ENCODE data around the gene WDR59. TPM values are rescaled to one million over a fixed set of nuclear protein-coding genes. Genes with fewer than 3 reads are reported as not detected.

Gene WDR59
- total RNA-seq, 4 donors from 2014 or later = 29.1 to 112 (median 42.6) TPM

- no peaks in the 10 kb centered on the region for H3K9me3 ChIP-seq
- H3K27ac ChIP-seq = peak overlapping the region; percentile 84 to 91 (median 88)
- H3K36me3 ChIP-seq = no peaks in the 10 kb centered on the region
- in situ Hi-C loops (cut with MboI; ENCODE audit: low pct_ligation_motif_present in 1 of 4, low pct_unique_long_range_greater_than_20kb in 1 of 4, low sequenced_read_pairs in 3 of 4) = loop anchor here in 2 of 4 donors (10.0 to 25.0 kb wide), 2 partner anchors 106 to 388 kb away; no protein-coding TSS in a partner anchor
- TF ChIP-seq POLR2A (IDR thresholded peaks at IDR 0.05) = no peak
- no peak for TF ChIP-seq EP300 (IDR thresholded peaks at IDR 0.05; ENCODE audit: low read depth)
- TF ChIP-seq POLR2AphosphoS5 (IDR thresholded peaks at IDR 0.05) = no peak
- TF ChIP-seq CTCF (IDR thresholded peaks at IDR 0.05) = no peak
- intact Hi-C loops (cut with DNase I; ENCODE audit: low total_unique reads) = no loop called here
- H3K4me1 ChIP-seq = peaks cover 0 to 28% (median 21%) of the 10 kb centered on the region in 4 donors
- WGBS, 2 donors (ENCODE audit: low coverage in 1 of 2) = 0% methylated on average over 28 of the region's 44 CpGs; no CpG with 5 or more reads in 1 of the 2 donors
- peak overlapping the region; percentile 77 to 97 (median 95) for H3K4me3 ChIP-seq
- peak; percentile 29 for DNase-seq
- no peaks in the 10 kb centered on the region for H3K27me3 ChIP-seq
Observed at GRCh38 chr16:74999219-74999608, 14.3 kb upstream of the WDR59 start.

GRCh38 chr16:74998481-74999218, 13.7 kb upstream of the WDR59 start, which contains the start of gene ZNRF1:
ZNRF1 (plus strand) TSS chr16:74999024; CDS start chr16:74999672, 648 bp downstream.
- no peaks in the 10 kb centered on the region for H3K9me3 ChIP-seq
- peak; percentile 88 for DNase-seq
- no peaks in the 10 kb centered on the region for H3K27me3 ChIP-seq
- H3K27ac ChIP-seq = peak within 1 kb of the TSS; percentile 84 to 91 (median 88)
- TF ChIP-seq POLR2A (IDR thresholded peaks at IDR 0.05) = no peak
- peak; percentile 79 to 94 (median 85) for TF ChIP-seq CTCF (IDR thresholded peaks at IDR 0.05)
- TF ChIP-seq POLR2AphosphoS5 (IDR thresholded peaks at IDR 0.05) = peak in 2 of 3 donors; percentile 9 to 34
- no peak for TF ChIP-seq EP300 (IDR thresholded peaks at IDR 0.05; ENCODE audit: low read depth)
- in situ Hi-C loops (cut with MboI; ENCODE audit: low pct_ligation_motif_present in 1 of 4, low pct_unique_long_range_greater_than_20kb in 1 of 4, low sequenced_read_pairs in 3 of 4) = loop anchor here in 2 of 4 donors (10.0 to 25.0 kb wide), 2 partner anchors 106 to 389 kb away; no protein-coding TSS in a partner anchor
- H3K4me1 ChIP-seq = peaks cover 0 to 29% (median 21%) of the 10 kb centered on the region in 4 donors
- intact Hi-C loops (cut with DNase I; ENCODE audit: low total_unique reads) = loop anchor here (1.0 kb wide), 1 partner anchor 113 kb away; no protein-coding TSS in a partner anchor
- H3K36me3 ChIP-seq = no peaks in the 10 kb centered on the region
- peak within 1 kb of the TSS; percentile 77 to 97 (median 95) for H3K4me3 ChIP-seq
- 0 to 1% methylated on average over 11 to 44 of the region's 73 CpGs for WGBS, 2 donors (ENCODE audit: low coverage in 1 of 2)

- DNase-seq = no peak
- Histone ChIP-seq H3K36me3 (no peaks in the 10 kb centered on the region), H3K4me1 (peaks cover 0 to 33% (median 26%) of the 10 kb centered on the region in 4 donors), H3K27ac (no peak overlapping the region), H3K27me3 (no peaks in the 10 kb centered on the region), H3K9me3 (no peaks in the 10 kb centered on the region), H3K4me3 (no peak overlapping the region)
- WGBS, 2 donors (ENCODE audit: low coverage in 1 of 2) = 82 to 83% methylated on average over 7 to 8 of the region's 8 CpGs
- intact Hi-C loops (cut with DNase I; ENCODE audit: low total_unique reads) = no loop called here
- TF ChIP-seq POLR2AphosphoS5 (IDR thresholded peaks at IDR 0.05) (no peak), EP300 (IDR thresholded peaks at IDR 0.05; ENCODE audit: low read depth) (no peak), POLR2A (IDR thresholded peaks at IDR 0.05) (no peak), CTCF (IDR thresholded peaks at IDR 0.05) (no peak)
- in situ Hi-C loops (cut with MboI; ENCODE audit: low pct_ligation_motif_present in 1 of 4, low pct_unique_long_range_greater_than_20kb in 1 of 4, low sequenced_read_pairs in 3 of 4) = loop anchor here in 2 of 4 donors (10.0 to 25.0 kb wide), 2 partner anchors 108 to 390 kb away; no protein-coding TSS in a partner anchor
Observed at GRCh38 chr16:74997042-74997491, 12.1 kb upstream of the WDR59 start.

GRCh38 chr16:74995986-74996385, 11.1 kb upstream of the WDR59 start:
- H3K9me3 ChIP-seq = no peaks in the 10 kb centered on the region
- peaks cover 0 to 35% (median 29%) of the 10 kb centered on the region in 4 donors for H3K4me1 ChIP-seq
- TF ChIP-seq EP300 (IDR thresholded peaks at IDR 0.05; ENCODE audit: low read depth) (no peak), POLR2A (IDR thresholded peaks at IDR 0.05) (no peak), POLR2AphosphoS5 (IDR thresholded peaks at IDR 0.05) (no peak), CTCF (IDR thresholded peaks at IDR 0.05) (no peak)
- no peak for DNase-seq
- no peak overlapping the region for H3K4me3 ChIP-seq
- in situ Hi-C loops (cut with MboI; ENCODE audit: low pct_ligation_motif_present in 1 of 4, low pct_unique_long_range_greater_than_20kb in 1 of 4, low sequenced_read_pairs in 3 of 4) (loop anchor here in 2 of 4 donors (10.0 to 25.0 kb wide), 2 partner anchors 109 to 391 kb away; no protein-coding TSS in a partner anchor), intact Hi-C loops (cut with DNase I; ENCODE audit: low total_unique reads) (no loop called here)
- H3K36me3 ChIP-seq = no peaks in the 10 kb centered on the region
- no peaks in the 10 kb centered on the region for H3K27me3 ChIP-seq
- WGBS, 2 donors (ENCODE audit: low coverage in 1 of 2) = 92 to 100% methylated on average over 1 of the region's 1 CpG
- H3K27ac ChIP-seq = no peak overlapping the region

All from transverse colon (tissue), 4 donors.